Mesangial cell (primary cell): Measurements from ENCODE around the gene CTBS. TPM values are rescaled to one million over a fixed set of nuclear protein-coding genes. Genes with fewer than 3 reads are reported as not detected.

Source experiments
- total RNA-seq: library from RNA; depleted of rRNA; stranded (reverse); fragments of >200 nt; gene quantifications from 2 replicates; pipeline ENCODE4 v1.2.3, GENCODE V29; 2015

Gene CTBS
- 5.5 and 7.2 TPM in 2 replicates for total RNA-seq

GRCh38 chr1:84573967-84574842 lies at the start of gene CTBS:
TSS of gene CTBS (minus strand) at chr1:84574440. CDS start at chr1:84574415, 25 bp downstream.

GRCh38 chr1:84506002-84506728 lies 68.1 kb downstream of the CTBS start, which contains the start of the genes GNG5 and SPATA1:
TSS of gene GNG5 (minus strand) at chr1:84506581. CDS start at chr1:84506091, 490 bp downstream.
TSS of gene SPATA1 (plus strand) at chr1:84506386. CDS start at chr1:84516360, 9,974 bp downstream.

Other genes with a start within 250 kb of the CTBS start
- gene DNASE2B, start 176.0 kb downstream of the CTBS start, total RNA-seq, result 0.16 TPM in 1 of 2 replicates, not detected in the other
- 17.9 and 37.5 TPM in 2 replicates for gene RPF1, start 95.2 kb downstream of the CTBS start, total RNA-seq
- gene SPATA1, start 68.1 kb downstream of the CTBS start, total RNA-seq, result 1.6 and 2.1 TPM in 2 replicates
- gene GNG5, start 67.9 kb downstream of the CTBS start, total RNA-seq, result 141 and 144 TPM in 2 replicates
- 3.7 and 4.2 TPM in 2 replicates for gene SSX2IP, start 116.0 kb upstream of the CTBS start, total RNA-seq